HG03558 (cell line): ENCODE results near the gene GPR17.

Source experiments
- ATAC-seq: cut with Tn5 transposase; IDR thresholded peaks from one replicate; pipeline ENCODE4 v1.9.1; 2021; ENCODE audit warnings: moderate number of reproducible peaks; ENCODE audit not compliant: unreplicated experiment; ENCODE audit errors: extremely low read depth

The GPR17 gene

GRCh38 chr2:127651381-127651809 is 5.4 kb downstream of the GPR17 start:
- no peak for ATAC-seq

GRCh38 chr2:127651971-127652550 is 6.1 kb downstream of the GPR17 start:
- ATAC-seq = no peak

GRCh38 chr2:127652786-127653357 is 6.9 kb downstream of the GPR17 start:
- no peak for ATAC-seq

- no peak for ATAC-seq
These were observed 7.6 kb downstream of the GPR17 start for GRCh38 chr2:127653421-127654083.

GRCh38 chr2:127654084-127654837 is 8.3 kb downstream of the GPR17 start:
- ATAC-seq = no peak

GRCh38 chr2:127654838-127655175 is 8.9 kb downstream of the GPR17 start:
- ATAC-seq = no peak

- ATAC-seq = no peak
These were observed 9.5 kb downstream of the GPR17 start for GRCh38 chr2:127655209-127656073.

GRCh38 chr2:127656569-127657231 is 10.7 kb downstream of the GPR17 start:
- no peak for ATAC-seq

DNA sequence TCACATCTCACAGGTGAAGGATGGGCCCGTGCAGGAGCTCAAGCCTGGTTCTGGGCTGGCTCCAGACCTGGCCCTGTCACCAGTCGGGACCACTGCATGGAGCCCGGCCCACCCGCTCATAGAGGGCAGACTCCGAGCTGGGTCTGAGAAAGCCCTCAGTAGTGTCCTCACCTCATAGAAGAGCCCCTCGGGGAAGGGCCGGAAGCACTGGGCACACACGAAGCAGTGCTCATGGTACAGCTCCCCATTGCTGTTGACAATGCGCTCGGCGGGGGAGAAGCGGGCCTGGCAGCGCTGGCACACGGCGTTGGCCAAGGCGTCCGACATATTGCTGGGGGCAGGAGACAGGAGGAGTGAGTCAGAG is 11.3 kb downstream of the GPR17 start:
- ATAC-seq = no peak

- no peak for ATAC-seq
These were observed 12.2 kb downstream of the GPR17 start for GRCh38 chr2:127658146-127658545.

- no peak for ATAC-seq
These were observed 12.9 kb downstream of the GPR17 start for GRCh38 chr2:127658641-127659407.

DNA sequence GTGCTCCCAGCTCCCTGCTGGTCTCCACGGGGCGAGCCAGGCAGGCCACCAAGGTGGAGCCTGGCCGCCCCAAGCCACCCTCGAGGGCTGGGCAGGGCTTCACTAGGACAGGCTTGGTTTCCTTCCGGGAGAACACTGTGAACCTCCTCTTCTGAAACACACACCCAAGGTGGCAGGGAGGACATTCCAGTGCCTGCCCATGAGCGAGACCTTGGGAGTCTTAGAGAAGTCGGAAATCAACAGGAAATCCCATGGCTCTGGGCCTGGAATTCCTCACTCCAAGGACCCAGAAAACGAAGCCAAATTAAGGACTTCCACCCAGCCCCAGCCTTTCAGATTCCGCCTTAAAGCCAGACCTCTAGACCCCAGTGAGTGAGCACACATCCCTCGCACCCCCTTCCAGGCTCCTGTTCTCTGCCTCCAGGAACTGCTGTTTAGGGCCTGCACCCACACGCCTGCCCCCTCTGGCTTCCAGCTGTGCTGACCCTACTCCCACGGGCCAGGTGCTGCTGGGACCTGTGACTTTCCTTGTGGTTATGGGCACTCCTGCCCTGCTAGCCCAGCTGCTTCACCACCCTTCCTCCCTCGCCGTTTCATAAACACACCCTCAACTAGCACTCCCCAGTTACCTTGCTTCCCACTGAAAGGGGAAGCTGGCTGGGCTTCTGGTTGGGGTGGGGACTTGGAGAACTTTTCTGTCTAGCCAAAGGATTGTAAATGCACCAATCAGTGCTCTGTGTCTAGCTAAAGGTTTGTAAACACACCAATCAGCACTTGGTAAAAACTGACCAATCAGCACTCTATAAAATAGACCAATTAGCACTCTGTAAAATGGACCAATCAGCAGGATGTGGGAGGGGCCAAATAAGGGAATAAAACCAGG is 13.7 kb downstream of the GPR17 start:
- ATAC-seq = no peak

GRCh38 chr2:127660291-127660578 is 14.3 kb downstream of the GPR17 start:
- no peak for ATAC-seq

- no peak for ATAC-seq
These were observed 15.2 kb downstream of the GPR17 start for GRCh38 chr2:127661072-127661649.

GRCh38 chr2:127661949-127662510 is 16.1 kb downstream of the GPR17 start:
- no peak for ATAC-seq

- ATAC-seq = no peak
These were observed 17.1 kb downstream of the GPR17 start for GRCh38 chr2:127662937-127663565.

- no peak for ATAC-seq
These were observed 17.7 kb downstream of the GPR17 start for GRCh38 chr2:127663566-127664064.
